GM18951 (cell line): ENCODE data around the gene GATB.

ENCODE experiments used
- POLR2A ChIP-seq: IDR thresholded peaks from 4 replicates; pipeline ENCODE4 v1.6.1; 2011; ENCODE audit warnings: mild to moderate bottlenecking; ENCODE audit not compliant: insufficient read length, insufficient read depth; ENCODE audit errors: extremely low read depth
- in situ Hi-C: fragments of 300-500 bp; cut with MboI; formaldehyde crosslinking; loops from one replicate; pipeline ENCODE4 v1.12.0; 2022; ENCODE audit warnings: low sequenced_read_pairs, mixed read lengths, inconsistent platforms; ENCODE audit not compliant: unreplicated experiment

Gene GATB

DNA sequence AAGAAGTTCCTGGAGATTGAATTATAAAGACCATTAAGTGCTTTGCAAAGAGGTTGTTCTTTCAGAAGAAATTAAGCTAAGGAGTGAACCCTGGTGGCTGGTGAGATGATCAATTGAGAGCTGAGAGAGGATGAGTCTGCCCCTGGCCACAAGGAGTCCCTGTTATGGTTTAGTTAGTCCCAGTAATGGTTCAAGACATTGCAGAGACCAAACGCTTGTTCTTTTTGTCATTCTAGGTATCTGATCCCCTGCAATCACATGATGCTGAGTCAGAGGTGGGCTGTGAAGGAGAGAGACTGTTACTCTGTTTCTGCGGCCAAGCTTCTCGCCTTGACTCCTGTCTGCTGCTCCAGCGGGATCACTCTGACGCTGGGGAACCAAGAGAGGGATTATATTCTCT, 114.5 kb downstream of the GATB start:
- TF ChIP-seq POLR2A: no peak
- in situ Hi-C loops: no loop called here

DNA sequence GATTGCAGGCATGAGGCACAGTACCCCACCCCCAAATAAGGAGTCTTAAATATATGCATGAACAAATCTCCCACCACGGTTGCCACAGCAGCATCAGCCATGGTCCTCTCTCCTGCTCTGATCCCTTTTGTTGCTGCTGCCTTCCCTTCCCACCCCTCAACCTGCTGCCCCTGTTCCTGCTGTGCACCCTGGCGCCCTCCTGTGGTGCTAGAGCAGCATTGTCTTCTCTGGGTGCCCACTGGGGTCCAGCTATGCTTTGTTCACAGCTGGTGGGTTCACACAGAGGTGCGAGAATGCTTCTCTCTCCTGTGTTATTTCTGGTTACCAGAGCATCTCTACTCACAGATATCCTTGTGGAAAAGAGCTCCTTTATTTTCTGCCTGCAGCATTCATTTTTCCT, 116.2 kb downstream of the GATB start:
- in situ Hi-C loops: no loop called here
- TF ChIP-seq POLR2A: no peak

DNA sequence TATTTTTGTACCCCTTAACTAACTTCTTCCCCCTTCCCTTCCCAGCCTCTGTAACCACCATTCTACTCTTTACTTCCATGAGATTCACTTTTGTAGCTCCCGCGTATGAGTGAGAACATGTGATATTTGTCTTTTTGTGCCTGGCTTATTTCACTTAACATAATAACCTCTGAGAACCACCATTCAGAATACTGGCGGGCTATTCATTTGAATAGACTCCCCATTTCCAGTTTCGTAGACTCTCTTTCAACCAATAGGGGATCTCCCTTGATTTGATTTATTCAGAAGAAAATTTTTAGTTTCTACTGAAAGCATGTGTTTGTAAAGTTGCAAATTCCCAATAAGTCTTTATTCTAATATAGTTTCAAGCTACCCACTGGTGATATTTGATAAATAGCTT, 117.2 kb downstream of the GATB start:
- TF ChIP-seq POLR2A: no peak
- in situ Hi-C loops: no loop called here

DNA sequence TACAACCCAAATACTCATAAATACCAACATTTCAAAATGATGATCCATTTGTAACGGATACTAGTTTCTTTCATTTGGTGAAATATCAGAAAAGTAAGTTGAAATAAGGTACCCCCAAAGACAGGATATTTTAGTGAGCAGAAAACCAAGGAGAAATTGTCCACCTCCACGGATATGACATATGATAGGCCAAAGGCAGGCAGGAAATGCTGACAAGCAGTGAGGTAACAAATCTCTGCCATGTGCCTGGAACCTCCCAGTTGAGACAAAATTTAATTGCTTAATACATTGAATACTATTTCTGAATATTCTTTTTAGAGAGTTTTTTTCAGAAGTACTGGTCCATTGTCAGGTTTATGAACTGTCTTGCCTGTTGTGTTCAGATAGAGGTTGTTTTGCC, 118.8 kb downstream of the GATB start:
- no peak for TF ChIP-seq POLR2A
- in situ Hi-C loops: no loop called here

DNA sequence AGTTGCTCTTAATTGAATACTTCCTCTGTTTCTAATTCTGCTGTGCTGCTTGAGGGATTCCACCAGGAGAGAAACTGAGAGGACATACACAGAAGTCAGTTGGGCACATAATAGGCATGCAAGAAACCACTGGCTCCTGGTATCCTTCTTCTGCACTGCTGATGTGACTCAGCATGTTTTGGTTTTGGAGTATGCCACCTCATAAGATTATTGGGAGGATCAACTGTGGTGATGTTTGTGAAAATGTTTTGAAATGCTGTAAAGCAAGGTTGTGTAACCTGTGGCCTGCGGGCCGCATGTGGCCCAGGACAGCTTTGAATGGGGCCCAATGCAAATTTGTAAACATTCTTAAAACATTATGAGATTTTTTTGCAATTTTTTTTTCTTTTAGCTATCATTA, 119.6 kb downstream of the GATB start:
- TF ChIP-seq POLR2A: no peak
- in situ Hi-C loops: no loop called here

DNA sequence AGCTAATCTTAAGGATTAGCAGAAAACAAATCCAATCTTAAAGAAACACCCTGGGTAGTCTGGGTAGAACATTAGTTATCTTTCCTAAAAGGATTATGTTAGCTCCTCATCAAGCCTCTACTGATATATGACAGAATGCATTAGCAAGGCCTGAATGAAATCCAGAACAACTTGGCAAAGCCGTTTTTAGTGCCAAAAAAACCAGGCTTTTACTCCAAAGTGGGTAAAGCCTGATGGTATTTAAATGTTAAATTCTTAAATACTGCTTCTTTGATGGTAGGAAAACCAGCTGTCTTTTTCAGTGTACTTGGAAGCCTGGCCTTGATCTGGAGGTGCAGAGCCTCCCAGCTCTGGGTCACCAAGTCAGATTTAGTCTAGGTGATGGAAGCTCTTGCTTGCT, 120.4 kb downstream of the GATB start:
- in situ Hi-C loops: no loop called here
- no peak for TF ChIP-seq POLR2A

DNA sequence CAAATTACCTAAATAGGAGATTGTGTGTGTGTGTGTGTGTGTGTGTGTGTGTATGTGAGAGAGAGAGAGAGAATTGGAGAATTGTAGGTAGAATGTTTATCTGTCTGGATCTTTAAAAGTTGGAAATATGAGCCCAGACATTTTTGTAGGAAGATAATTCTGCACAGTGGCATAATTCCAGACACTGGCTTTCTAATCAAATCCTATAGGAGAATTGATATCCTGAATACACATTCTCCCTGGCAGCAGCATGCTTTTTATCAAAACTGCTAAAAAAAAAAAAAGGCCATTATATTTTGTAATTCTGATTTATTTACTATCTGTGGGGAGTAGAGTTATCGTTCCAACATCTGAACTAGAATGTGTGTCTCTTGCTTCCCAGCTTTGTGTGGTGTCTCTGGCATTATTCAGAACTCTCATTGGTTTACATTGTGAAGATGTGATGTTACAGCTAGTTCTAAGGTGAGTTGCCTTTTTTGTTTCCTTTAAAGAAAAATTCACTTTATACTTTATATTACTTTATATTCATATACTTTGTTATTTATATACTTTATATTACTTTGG, 122.4 kb downstream of the GATB start:
- TF ChIP-seq POLR2A: no peak
- in situ Hi-C loops: no loop called here

DNA sequence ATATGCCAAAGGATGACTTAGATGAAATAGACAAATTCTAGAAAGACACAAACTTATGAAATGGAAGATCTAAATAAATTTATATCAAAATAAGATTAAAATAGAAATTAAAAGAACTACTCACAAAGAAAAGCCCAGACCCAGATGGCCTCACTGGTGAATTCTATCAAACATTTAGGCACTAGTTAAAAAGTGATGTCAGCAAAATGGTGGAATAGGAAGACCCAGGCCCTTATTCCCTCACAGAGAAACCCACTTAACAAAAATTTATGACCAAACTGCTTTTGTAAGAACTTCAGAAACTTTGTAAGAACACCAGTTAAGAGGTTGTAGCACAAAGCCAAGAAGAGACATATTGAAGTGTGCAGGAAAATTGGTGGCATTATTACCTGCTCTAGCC, 129.5 kb downstream of the GATB start:
- TF ChIP-seq POLR2A: no peak
- in situ Hi-C loops: no loop called here

DNA sequence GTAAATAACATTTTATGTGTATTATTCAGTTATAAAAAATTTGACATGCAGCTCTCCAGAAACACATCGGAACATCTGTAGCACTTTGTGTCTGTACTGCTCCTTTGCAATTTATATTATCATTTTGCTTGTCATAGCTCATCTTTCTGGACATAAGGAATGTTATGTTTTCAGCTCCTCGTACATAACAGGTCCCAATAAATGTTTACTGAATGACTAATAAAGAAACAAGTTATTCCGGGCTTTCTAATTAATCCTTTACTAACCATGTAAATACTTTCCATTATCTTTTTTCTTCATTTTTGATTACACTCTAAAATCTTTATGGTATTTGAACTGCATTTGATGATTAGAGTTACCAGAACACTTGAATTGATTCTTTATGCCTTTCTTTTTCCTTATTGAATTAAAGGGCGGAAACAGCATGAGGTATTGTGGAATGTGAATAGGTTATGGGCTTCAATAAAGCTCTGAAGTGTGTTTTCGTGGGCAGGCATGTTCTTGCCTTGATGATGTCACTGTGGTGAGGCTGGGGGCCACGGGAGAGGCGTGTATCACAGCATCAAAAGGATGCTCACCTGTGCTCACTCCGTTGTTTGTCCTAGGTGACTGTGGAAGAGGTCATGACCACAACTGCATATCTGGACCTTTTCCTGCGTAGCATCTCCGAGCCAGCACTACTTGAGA, 131.6 kb downstream of the GATB start:
- in situ Hi-C loops: no loop called here
- TF ChIP-seq POLR2A: no peak

DNA sequence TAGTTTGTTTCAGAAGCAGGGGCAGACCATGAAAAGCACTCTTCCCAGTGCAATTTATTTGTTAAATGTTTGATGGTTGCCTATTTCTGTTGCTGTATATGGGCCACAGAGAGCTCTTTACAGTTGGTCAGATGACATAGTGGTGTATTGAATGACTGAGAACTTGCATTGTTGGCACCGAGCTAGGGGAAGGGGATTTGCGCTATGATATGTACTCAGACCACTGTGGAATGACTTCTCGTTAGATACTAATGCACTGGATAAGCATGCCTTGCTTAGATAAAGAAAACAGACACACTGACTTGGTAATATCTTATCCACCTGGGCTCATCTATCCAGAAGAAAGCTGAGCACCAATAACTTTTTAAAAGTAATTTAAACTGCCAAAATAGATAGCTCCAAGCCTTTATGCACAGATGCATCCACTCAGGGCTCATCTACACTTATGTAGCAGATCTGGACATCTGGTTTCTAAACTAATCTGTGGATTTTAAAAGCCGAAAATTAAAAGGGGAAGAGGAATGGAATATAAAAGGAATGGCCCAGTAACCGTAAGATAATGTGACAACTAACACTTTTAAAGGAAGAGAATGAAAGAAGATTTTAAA, 132.7 kb downstream of the GATB start:
- TF ChIP-seq POLR2A: no peak
- in situ Hi-C loops: no loop called here

DNA sequence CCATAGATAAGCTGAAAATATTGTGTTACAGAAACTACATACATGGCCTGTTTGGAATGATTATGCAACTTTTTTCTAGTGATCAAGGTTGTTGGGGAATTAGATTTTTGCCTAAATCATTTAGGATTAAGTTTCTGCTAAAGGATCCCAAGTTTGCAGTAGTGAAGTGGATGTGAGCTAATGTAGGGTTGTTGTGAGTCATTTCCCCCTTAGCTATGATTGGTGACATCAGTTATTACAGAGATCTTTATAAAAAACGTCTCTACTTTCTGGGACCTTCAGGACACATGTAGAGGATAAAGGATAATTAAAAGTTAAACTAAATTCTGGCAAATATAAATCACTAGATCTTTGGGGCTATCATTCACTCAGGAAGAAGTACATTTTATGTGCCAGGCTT, 133.3 kb downstream of the GATB start:
- in situ Hi-C loops: no loop called here
- TF ChIP-seq POLR2A: no peak

DNA sequence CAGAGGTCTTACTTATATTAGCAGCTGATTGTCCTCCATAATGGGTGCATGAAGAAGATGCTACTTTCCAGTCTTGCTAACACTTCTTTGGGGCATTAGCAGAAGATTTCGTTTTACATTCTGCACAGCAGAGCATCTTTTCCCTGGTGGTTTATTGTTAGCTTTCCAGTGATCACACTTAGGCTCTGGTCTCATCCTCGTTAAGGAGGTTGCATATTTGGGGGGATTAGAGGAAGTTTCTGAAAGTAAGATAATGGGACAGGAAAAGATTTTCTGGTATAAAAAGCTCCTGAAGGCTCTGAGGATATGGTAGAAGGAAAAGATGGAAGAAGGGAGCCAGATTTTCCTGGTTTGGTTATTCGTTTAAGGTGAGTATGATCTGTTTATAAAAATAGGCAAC, 134.1 kb downstream of the GATB start:
- in situ Hi-C loops: no loop called here
- no peak for TF ChIP-seq POLR2A

DNA sequence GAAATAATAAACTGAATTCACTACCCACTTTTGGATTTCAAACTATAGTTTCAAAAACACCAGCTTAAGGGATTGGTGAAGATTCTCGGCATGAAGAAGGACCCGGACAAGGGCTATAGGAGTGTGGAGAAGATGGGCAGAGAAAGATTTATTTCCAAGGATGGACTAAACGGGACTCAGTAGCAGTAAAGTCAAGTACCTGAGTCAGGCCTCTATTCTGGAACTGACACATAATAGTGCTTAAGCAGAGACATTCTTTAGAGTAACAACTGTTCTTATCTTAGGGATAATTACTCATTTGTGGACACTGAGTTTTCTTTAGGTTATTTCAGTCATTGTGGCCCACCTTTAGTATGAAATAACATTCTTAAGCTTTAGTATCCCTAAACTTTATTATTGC, 134.6 kb downstream of the GATB start:
- in situ Hi-C loops: no loop called here
- TF ChIP-seq POLR2A: no peak

DNA sequence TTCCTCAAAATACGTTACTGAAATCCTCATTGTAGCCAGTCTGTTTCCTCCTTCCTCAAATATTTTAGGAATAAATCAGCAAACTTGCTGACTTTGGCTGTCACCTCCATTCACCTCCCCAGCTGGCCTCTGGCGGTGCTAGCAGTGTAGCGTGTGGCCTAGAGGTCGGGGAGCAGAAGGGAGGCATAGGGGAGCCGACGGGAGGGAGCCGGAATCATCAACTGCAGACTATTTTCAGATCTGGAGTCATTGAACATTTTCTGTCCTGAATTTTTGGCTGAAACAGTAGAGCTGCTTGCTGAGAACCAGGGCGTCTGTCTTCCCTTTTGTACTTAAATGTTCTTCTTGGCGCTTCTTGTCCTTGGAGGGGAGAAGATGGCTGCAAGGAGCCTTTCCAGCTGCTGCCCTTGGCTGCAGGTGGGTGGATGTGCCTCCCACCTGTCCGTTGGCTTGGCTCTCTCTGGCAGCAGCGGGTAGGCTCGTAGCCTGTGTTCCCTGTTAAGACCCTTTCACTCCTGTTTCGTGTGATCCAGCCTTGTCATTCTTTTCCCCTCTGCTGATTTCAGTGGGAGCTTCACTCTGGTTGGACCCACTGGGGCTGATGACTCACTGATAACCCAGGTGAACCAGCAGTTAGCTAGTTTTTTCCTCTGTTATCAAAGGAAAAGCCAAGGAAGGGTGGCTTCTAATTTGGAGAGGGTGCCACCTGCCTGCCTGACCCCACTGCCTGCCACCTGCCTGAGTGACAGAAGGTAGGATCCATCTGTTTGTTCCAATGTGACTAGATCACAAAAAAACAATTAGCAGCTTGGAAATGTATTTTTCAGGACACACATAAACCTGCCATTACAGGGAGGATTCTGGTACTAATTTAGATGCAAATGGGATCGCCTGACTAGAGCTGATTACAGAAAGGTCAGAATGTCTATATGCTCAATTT, 135.9 kb downstream of the GATB start:
- in situ Hi-C loops: no loop called here
- no peak for TF ChIP-seq POLR2A
